ENCODE measurements around the gene ALCAM.

DNA sequence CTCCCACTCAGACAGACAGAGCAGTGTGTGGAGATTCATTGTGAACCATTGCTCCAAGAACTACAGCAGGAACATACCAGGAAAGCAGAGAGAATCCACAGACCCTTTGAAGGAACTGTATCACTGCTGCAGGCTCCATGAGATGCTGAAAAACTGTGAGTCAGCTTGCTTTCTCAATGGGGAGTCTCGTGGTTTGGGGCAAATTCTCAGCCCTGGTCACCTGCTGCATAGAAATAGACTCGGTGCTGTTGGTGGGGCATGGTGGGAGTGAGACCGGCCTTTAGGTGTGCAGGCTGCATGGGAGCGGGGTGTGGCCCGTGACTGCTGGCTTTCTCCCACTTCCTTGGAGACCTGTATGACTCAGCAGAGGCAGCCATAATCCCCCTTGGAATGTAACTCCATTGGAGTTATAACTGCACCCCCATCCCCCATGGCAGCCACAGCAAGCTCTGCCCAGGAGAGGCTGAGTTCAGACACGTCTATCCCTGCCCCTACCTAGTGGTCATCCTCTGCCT is 35.6 kb downstream of the ALCAM start:
- TF ChIP-seq, protein P1, sequence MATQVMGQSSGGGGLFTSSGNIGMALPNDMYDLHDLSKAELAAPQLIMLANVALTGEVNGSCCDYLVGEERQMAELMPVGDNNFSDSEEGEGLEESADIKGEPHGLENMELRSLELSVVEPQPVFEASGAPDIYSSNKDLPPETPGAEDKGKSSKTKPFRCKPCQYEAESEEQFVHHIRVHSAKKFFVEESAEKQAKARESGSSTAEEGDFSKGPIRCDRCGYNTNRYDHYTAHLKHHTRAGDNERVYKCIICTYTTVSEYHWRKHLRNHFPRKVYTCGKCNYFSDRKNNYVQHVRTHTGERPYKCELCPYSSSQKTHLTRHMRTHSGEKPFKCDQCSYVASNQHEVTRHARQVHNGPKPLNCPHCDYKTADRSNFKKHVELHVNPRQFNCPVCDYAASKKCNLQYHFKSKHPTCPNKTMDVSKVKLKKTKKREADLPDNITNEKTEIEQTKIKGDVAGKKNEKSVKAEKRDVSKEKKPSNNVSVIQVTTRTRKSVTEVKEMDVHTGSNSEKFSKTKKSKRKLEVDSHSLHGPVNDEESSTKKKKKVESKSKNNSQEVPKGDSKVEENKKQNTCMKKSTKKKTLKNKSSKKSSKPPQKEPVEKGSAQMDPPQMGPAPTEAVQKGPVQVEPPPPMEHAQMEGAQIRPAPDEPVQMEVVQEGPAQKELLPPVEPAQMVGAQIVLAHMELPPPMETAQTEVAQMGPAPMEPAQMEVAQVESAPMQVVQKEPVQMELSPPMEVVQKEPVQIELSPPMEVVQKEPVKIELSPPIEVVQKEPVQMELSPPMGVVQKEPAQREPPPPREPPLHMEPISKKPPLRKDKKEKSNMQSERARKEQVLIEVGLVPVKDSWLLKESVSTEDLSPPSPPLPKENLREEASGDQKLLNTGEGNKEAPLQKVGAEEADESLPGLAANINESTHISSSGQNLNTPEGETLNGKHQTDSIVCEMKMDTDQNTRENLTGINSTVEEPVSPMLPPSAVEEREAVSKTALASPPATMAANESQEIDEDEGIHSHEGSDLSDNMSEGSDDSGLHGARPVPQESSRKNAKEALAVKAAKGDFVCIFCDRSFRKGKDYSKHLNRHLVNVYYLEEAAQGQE (IDR thresholded peaks at IDR 0.05; ENCODE audit: low read depth, low read length): no peak
- TF ChIP-seq CHD2 (IDR thresholded peaks at IDR 0.05; ENCODE audit: low read length, partially characterized antibody) (no peak), RAD21 (IDR thresholded peaks at IDR 0.05; ENCODE audit: low read length) (no peak), GABPA (IDR thresholded peaks at IDR 0.05; ENCODE audit: low read depth) (no peak), SIN3A (IDR thresholded peaks at IDR 0.05; ENCODE audit: borderline replicate concordance, low read depth, low read length) (no peak), RXRA (IDR thresholded peaks at IDR 0.05; ENCODE audit: borderline replicate concordance, low read depth) (no peak)
- TF ChIP-seq, protein P2, sequence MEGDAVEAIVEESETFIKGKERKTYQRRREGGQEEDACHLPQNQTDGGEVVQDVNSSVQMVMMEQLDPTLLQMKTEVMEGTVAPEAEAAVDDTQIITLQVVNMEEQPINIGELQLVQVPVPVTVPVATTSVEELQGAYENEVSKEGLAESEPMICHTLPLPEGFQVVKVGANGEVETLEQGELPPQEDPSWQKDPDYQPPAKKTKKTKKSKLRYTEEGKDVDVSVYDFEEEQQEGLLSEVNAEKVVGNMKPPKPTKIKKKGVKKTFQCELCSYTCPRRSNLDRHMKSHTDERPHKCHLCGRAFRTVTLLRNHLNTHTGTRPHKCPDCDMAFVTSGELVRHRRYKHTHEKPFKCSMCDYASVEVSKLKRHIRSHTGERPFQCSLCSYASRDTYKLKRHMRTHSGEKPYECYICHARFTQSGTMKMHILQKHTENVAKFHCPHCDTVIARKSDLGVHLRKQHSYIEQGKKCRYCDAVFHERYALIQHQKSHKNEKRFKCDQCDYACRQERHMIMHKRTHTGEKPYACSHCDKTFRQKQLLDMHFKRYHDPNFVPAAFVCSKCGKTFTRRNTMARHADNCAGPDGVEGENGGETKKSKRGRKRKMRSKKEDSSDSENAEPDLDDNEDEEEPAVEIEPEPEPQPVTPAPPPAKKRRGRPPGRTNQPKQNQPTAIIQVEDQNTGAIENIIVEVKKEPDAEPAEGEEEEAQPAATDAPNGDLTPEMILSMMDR (IDR thresholded peaks at IDR 0.05): no peak
- TF ChIP-seq, protein P3, sequence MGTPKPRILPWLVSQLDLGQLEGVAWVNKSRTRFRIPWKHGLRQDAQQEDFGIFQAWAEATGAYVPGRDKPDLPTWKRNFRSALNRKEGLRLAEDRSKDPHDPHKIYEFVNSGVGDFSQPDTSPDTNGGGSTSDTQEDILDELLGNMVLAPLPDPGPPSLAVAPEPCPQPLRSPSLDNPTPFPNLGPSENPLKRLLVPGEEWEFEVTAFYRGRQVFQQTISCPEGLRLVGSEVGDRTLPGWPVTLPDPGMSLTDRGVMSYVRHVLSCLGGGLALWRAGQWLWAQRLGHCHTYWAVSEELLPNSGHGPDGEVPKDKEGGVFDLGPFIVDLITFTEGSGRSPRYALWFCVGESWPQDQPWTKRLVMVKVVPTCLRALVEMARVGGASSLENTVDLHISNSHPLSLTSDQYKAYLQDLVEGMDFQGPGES (IDR thresholded peaks at IDR 0.05; ENCODE audit: low read depth, low read length): no peak
- TF ChIP-seq, protein P4, sequence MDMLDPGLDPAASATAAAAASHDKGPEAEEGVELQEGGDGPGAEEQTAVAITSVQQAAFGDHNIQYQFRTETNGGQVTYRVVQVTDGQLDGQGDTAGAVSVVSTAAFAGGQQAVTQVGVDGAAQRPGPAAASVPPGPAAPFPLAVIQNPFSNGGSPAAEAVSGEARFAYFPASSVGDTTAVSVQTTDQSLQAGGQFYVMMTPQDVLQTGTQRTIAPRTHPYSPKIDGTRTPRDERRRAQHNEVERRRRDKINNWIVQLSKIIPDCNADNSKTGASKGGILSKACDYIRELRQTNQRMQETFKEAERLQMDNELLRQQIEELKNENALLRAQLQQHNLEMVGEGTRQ (IDR thresholded peaks at IDR 0.05; ENCODE audit: borderline replicate concordance, low read depth, low read length): no peak

All from SK-N-SH (cell line).